VCaP (cell line): ENCODE data around the gene GSAP.

Experiments used
- H3K27ac ChIP-seq: fragments of 450-650 bp; 2 replicates; pipeline ENCODE4 v1.5.1; 2017
- CTCF ChIP-seq: fragments of 450-650 bp; conservative IDR thresholded peaks from 2 replicates; pipeline ENCODE4 v1.5.1; 2017; ENCODE audit warnings: mild to moderate bottlenecking, moderate library complexity

GSAP gene

DNA sequence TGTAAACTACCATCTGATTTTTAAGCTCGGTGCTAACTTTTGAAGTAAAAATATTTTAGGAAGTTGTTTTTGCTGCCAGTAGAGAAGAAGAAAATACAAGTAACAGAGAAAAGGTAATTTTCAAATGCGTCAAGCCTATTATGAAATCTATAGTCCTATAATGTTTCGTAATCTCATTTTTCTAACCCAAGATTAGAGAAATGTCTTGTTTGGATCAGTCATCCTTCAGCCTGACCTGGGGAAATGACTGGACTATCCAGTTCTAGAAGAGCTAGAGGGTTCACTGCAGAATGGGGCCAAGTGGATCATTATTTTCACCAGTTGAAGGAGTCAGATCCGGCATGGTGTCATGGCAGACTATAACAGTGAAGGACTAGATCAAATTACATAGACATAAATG lies 153.8 kb downstream of the GSAP start:
- no peak overlapping the region for H3K27ac ChIP-seq
- TF ChIP-seq CTCF = no peak
